ENCODE data around the gene ARHGAP24. TPM values are rescaled to one million over a fixed set of nuclear protein-coding genes. Genes with fewer than 3 reads are reported as not detected.

ARHGAP24 gene
- total and polyA plus RNA-seq, 2 donors (not counting 1 experiment from before 2014, with no cell fraction given): 15.9 to 40.5 TPM

GRCh38 chr4:85732124-85732523 lies 257.2 kb downstream of the ARHGAP24 start:
- no peaks in the 10 kb centered on the region for H3K4me1 ChIP-seq (ENCODE audit: control insufficient read depth, extremely low read depth, insufficient read depth, low read length)
- H3K4me3 ChIP-seq (replicated peaks in 1 of 4; ENCODE audit: control extremely low read depth in 1 of 4, insufficient read depth in 1 of 4, low read depth in 3 of 4, low read length in 4 of 4): no peak overlapping the region
- H4K20me1 ChIP-seq (ENCODE audit: control insufficient read depth, extremely low read depth, insufficient read depth, low read length): no peaks in the 10 kb centered on the region
- H3K9ac ChIP-seq (ENCODE audit: insufficient read depth, low read length): no peak overlapping the region
- H3K4me2 ChIP-seq (ENCODE audit: extremely low read depth, insufficient read depth, low read length): no peak overlapping the region
- no peak for DNase-seq (ENCODE audit: low read depth in 2 of 2)
- H3K79me2 ChIP-seq (ENCODE audit: control insufficient read depth, insufficient read depth, low read length): no peaks in the 10 kb centered on the region
- no peaks in the 10 kb centered on the region for H3K27me3 ChIP-seq (ENCODE audit: control insufficient read depth, insufficient read depth, low read length)
- H3K9me3 ChIP-seq (ENCODE audit: control insufficient read depth, insufficient read depth, low read depth, low read length): no peaks in the 10 kb centered on the region
- no peak overlapping the region for H3K27ac ChIP-seq (ENCODE audit: insufficient read depth, low read length)
- TF ChIP-seq CTCF (conservative IDR thresholded peaks at IDR 0.05 in 1 of 2, IDR thresholded peaks at IDR 0.05 in 1 of 2; ENCODE audit: low read depth in 1 of 2, low read length in 2 of 2) (no peak), EZH2 (IDR thresholded peaks at IDR 0.05; ENCODE audit: low read length, missing control alignments) (no peak)
- H2AFZ ChIP-seq (ENCODE audit: low read length): no peak overlapping the region
- H3K36me3 ChIP-seq (ENCODE audit: control insufficient read depth, insufficient read depth, low read length): no peaks in the 10 kb centered on the region

GRCh38 chr4:85733798-85734197 lies 258.8 kb downstream of the ARHGAP24 start:
- Histone ChIP-seq H2AFZ (ENCODE audit: low read length) (no peak overlapping the region), H3K4me1 (ENCODE audit: control insufficient read depth, extremely low read depth, insufficient read depth, low read length) (no peaks in the 10 kb centered on the region), H3K27me3 (ENCODE audit: control insufficient read depth, insufficient read depth, low read length) (no peaks in the 10 kb centered on the region), H3K79me2 (ENCODE audit: control insufficient read depth, insufficient read depth, low read length) (no peaks in the 10 kb centered on the region), H4K20me1 (ENCODE audit: control insufficient read depth, extremely low read depth, insufficient read depth, low read length) (no peaks in the 10 kb centered on the region), H3K9me3 (ENCODE audit: control insufficient read depth, insufficient read depth, low read depth, low read length) (no peaks in the 10 kb centered on the region), H3K9ac (ENCODE audit: insufficient read depth, low read length) (no peak overlapping the region), H3K4me3 (replicated peaks in 1 of 4; ENCODE audit: control extremely low read depth in 1 of 4, insufficient read depth in 1 of 4, low read depth in 3 of 4, low read length in 4 of 4) (no peak overlapping the region), H3K4me2 (ENCODE audit: extremely low read depth, insufficient read depth, low read length) (no peak overlapping the region), H3K27ac (ENCODE audit: insufficient read depth, low read length) (no peak overlapping the region), H3K36me3 (ENCODE audit: control insufficient read depth, insufficient read depth, low read length) (no peaks in the 10 kb centered on the region)
- no peak for DNase-seq (ENCODE audit: low read depth in 2 of 2)
- TF ChIP-seq CTCF (conservative IDR thresholded peaks at IDR 0.05 in 1 of 2, IDR thresholded peaks at IDR 0.05 in 1 of 2; ENCODE audit: low read depth in 1 of 2, low read length in 2 of 2) (no peak), EZH2 (IDR thresholded peaks at IDR 0.05; ENCODE audit: low read length, missing control alignments) (no peak)

- no peaks in the 10 kb centered on the region for H3K4me1 ChIP-seq (ENCODE audit: control insufficient read depth, extremely low read depth, insufficient read depth, low read length)
- peak in 1 of 2 donors; percentile 35 for DNase-seq (ENCODE audit: low read depth in 2 of 2)
- no peaks in the 10 kb centered on the region for H3K79me2 ChIP-seq (ENCODE audit: control insufficient read depth, insufficient read depth, low read length)
These were observed 259.5 kb downstream of the ARHGAP24 start for GRCh38 chr4:85734424-85734831.

More at GRCh38 chr4:85734424-85734831, 259.5 kb downstream of the ARHGAP24 start:
- Histone ChIP-seq H2AFZ (ENCODE audit: low read length) (no peak overlapping the region), H3K27ac (ENCODE audit: insufficient read depth, low read length) (no peak overlapping the region), H3K9ac (ENCODE audit: insufficient read depth, low read length) (no peak overlapping the region), H3K9me3 (ENCODE audit: control insufficient read depth, insufficient read depth, low read depth, low read length) (no peaks in the 10 kb centered on the region), H3K36me3 (ENCODE audit: control insufficient read depth, insufficient read depth, low read length) (no peaks in the 10 kb centered on the region), H4K20me1 (ENCODE audit: control insufficient read depth, extremely low read depth, insufficient read depth, low read length) (no peaks in the 10 kb centered on the region), H3K27me3 (ENCODE audit: control insufficient read depth, insufficient read depth, low read length) (no peaks in the 10 kb centered on the region), H3K4me2 (ENCODE audit: extremely low read depth, insufficient read depth, low read length) (no peak overlapping the region), H3K4me3 (replicated peaks in 1 of 4; ENCODE audit: control extremely low read depth in 1 of 4, insufficient read depth in 1 of 4, low read depth in 3 of 4, low read length in 4 of 4) (no peak overlapping the region)
- TF ChIP-seq CTCF (conservative IDR thresholded peaks at IDR 0.05 in 1 of 2, IDR thresholded peaks at IDR 0.05 in 1 of 2; ENCODE audit: low read depth in 1 of 2, low read length in 2 of 2): no peak
- no peak for TF ChIP-seq EZH2 (IDR thresholded peaks at IDR 0.05; ENCODE audit: low read length, missing control alignments)
